Fibroblast of pulmonary artery (primary cell): Measurements from ENCODE around the gene BICDL1.

Experiments
- DNase-seq: peaks from one replicate; pipeline ENCODE4 v3.0.0-alpha.2; 2010; ENCODE audit warnings: low read depth
- H3K4me3 ChIP-seq: replicated peaks from 2 replicates; pipeline ENCODE4 v1.5.1; 2011; ENCODE audit warnings: low read depth, mild to moderate bottlenecking, control low read depth, low read length, moderate library complexity
- CTCF ChIP-seq: IDR thresholded peaks from 2 replicates; pipeline ENCODE4 v1.5.1; 2011; ENCODE audit warnings: mild to moderate bottlenecking, control low read depth, low read length, inconsistent platforms; ENCODE audit errors: missing control alignments

BICDL1 gene

DNA sequence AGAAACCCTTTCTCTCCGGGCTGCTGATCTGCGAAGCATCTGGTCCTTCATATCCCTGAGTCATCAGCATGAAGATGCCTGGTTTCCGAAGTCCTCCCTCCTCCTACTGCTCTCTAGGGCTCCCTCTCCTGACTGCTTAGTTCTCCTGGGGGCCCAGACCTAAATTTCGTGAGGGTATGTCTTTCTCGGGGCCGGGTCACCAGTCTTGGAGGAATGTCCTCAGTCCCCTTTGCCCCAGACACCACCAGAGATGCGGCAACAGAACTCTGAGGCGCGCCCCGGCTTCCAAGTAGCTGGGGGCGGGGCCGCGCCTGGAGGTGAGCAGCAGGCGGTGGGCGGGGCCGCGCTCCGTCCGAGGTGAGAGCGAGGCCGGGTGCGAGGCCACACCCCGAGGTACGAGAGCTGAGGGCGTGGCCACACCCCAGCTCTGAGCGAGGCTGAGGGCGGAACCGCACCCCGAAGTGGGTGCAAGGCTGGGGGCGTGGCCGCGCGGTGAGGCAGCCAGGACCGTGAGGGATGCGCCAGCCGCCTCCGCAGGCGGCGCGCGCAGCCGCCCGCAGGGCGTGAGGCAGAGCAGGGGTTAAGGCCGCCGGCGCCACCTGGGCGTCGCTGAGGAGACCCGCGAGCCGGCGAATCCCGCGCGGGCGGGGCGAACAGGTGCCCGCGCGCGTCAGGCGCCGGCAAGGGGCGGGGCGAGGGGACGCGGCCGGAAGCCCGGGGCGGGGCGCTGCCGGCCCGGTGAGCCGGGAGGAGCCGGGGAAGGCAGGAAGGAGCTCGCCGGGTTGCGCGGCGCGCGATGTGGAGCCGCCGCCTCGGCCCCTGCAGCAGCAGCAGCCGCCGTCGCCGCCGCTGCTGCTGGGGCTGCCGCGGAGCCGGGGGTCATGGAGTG is at the start of gene BICDL1:
BICDL1 (plus strand) TSS at position 765 of the 889 bp plus-strand sequence. CDS start 633 bp downstream, outside the sequence.
- peak; percentile 31 for DNase-seq
- peak; percentile 11 for TF ChIP-seq CTCF
- peak within 1 kb of the TSS; percentile 47 for H3K4me3 ChIP-seq

DNA sequence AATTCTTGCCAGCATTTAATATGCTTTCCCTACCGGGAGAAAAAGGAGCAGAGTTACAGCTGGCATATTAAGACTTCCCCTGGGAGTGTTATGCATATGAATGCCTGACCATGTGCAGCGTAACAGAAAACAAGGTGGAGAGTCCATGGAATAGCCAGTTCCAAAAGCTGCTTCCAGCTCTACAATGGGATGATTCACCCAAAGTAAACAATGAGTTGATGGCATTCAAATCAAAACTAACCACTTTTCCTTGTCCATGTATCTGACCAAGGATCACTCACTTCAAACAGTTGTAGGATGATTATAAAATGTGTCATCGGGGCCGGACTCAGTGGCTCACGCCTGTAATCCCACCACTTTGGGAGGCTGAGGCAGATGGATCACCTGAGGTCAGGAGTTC is 48.1 kb upstream of the BICDL1 start:
- H3K4me3 ChIP-seq, result no peak overlapping the region
- no peak for TF ChIP-seq CTCF
- peak; percentile 33 for DNase-seq

GRCh38 chr12:119942386-119942785 is 46.6 kb upstream of the BICDL1 start:
- DNase-seq, result no peak
- no peak for TF ChIP-seq CTCF
- no peak overlapping the region for H3K4me3 ChIP-seq

DNA sequence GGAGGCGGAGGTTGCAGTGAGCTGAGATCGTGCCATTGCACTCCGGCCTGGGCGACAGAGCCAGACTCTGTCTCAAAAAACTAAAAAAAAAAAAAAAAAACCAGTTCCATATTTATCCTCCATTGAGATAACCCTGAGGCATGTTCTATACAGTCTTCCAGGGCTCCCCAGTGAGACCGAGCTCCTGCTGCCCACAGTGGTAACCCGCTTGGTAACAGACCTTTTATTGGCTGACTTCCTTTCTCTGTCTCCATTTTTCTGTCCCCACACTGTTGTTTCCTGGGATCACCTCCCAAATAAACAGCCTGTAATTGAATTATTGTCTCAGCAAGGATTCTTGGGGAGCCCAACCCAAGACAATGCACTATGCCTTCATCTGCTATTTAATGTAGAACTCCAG is 42.8 kb upstream of the BICDL1 start:
- H3K4me3 ChIP-seq, result no peak overlapping the region
- DNase-seq, result no peak
- no peak for TF ChIP-seq CTCF

DNA sequence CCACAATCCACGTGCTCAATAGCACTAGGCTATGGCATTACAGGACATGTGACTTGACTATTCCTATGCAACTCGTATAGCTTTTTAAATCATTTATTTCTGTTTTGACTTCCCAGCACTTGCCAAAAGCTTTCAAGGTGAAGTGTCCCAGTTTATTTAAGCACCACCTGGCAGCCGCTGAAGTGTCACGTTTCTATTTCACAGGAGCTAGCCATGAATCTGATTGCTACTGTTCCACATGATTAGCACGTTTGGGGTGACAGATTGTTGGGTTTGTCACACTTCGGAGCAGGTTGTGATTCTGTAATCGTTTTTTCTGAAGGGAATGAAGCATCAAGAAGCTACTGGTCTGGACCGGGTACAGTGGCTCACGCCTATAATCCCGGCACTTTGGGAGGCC is 39.9 kb upstream of the BICDL1 start:
- H3K4me3 ChIP-seq, result no peak overlapping the region
- no peak for DNase-seq

DNA sequence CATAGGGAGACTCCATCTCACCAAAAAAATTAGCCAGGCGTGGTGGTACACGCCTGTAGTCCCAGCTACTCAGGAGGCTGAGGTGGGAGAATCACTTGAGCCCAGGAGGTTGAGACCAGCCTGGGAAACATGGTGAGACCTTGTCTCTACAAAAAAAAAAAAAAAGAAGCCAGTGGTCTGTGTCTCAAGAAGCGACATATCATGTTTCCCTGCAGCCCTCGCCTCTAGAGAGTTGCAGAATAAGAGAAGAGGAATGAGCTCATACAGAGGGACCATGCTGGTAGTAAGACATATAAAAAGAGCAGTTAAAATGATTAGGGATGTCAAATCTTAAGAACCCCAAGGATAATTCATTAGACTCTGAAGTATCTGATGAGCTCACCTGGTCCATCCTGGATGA is 39.4 kb upstream of the BICDL1 start:
- no peak overlapping the region for H3K4me3 ChIP-seq
- DNase-seq, result no peak
- TF ChIP-seq CTCF, result no peak

More for the DNA sequence above, 39.9 kb upstream of the BICDL1 start:
- TF ChIP-seq CTCF, result no peak

- TF ChIP-seq CTCF, result no peak
- DNase-seq, result no peak
- H3K4me3 ChIP-seq, result no peak overlapping the region
These were observed 33.0 kb upstream of the BICDL1 start for GRCh38 chr12:119956047-119956446.
